HG02884 (cell line): ENCODE data around the gene GABBR2.

Experiments
- ATAC-seq: cut with Tn5 transposase; IDR thresholded peaks from one replicate; pipeline ENCODE4 v1.9.1; 2021; ENCODE audit warnings: mild to moderate bottlenecking, moderate library complexity; ENCODE audit not compliant: unreplicated experiment

The GABBR2 gene

GRCh38 chr9:98570663-98571440, 137.9 kb downstream of the GABBR2 start:
- ATAC-seq = no peak

GRCh38 chr9:98570055-98570454, 138.7 kb downstream of the GABBR2 start:
- ATAC-seq = no peak

- no peak for ATAC-seq
Observed at GRCh38 chr9:98569491-98569890, 139.2 kb downstream of the GABBR2 start.

GRCh38 chr9:98568909-98569469, 139.7 kb downstream of the GABBR2 start:
- no peak for ATAC-seq

GRCh38 chr9:98568234-98568908, 140.4 kb downstream of the GABBR2 start:
- ATAC-seq = no peak

GRCh38 chr9:98567540-98568233, 141.0 kb downstream of the GABBR2 start:
- ATAC-seq = no peak

GRCh38 chr9:98565152-98566135, 143.3 kb downstream of the GABBR2 start:
- no peak for ATAC-seq

GRCh38 chr9:98564714-98565113, 144.0 kb downstream of the GABBR2 start:
- ATAC-seq = no peak

- ATAC-seq = no peak
Observed at GRCh38 chr9:98563988-98564387, 144.7 kb downstream of the GABBR2 start.

- ATAC-seq = no peak
Observed at GRCh38 chr9:98563212-98563907, 145.4 kb downstream of the GABBR2 start.

GRCh38 chr9:98559561-98559960, 149.2 kb downstream of the GABBR2 start:
- no peak for ATAC-seq

- no peak for ATAC-seq
Observed at GRCh38 chr9:98558575-98558974, 150.2 kb downstream of the GABBR2 start.

GRCh38 chr9:98556511-98556910, 152.2 kb downstream of the GABBR2 start:
- no peak for ATAC-seq

- no peak for ATAC-seq
Observed at GRCh38 chr9:98555651-98556465, 152.9 kb downstream of the GABBR2 start.

GRCh38 chr9:98554752-98555151, 154.0 kb downstream of the GABBR2 start:
- no peak for ATAC-seq

- ATAC-seq = no peak
Observed at GRCh38 chr9:98552331-98552730, 156.4 kb downstream of the GABBR2 start.

GRCh38 chr9:98551511-98552286, 157.0 kb downstream of the GABBR2 start:
- no peak for ATAC-seq

GRCh38 chr9:98550206-98550820, 158.4 kb downstream of the GABBR2 start:
- ATAC-seq = no peak
